SU-DHL-6 (cell line): ENCODE measurements around the gene FBXL16.

ENCODE experiments used
- H2AFZ ChIP-seq: fragments of 200-600 bp; sonication (generic); 2 replicates; pipeline ENCODE4 v1.6.1; 2014; ENCODE audit warnings: low read depth, mild to moderate bottlenecking, moderate library complexity, mixed read lengths, antibody characterized with exemption, low read length; ENCODE audit not compliant: severe bottlenecking
- H3F3A ChIP-seq: fragments of 200-600 bp; shearing (Covaris generic); 2 replicates; pipeline ENCODE4 v1.6.0; 2016; ENCODE audit warnings: antibody characterized with exemption, mild to moderate bottlenecking; ENCODE audit not compliant: insufficient read depth
- H3K27ac ChIP-seq: fragments of 200-600 bp; sonication (generic); 2 replicates; pipeline ENCODE4 v1.5.1; 2016; ENCODE audit warnings: low read depth, mild to moderate bottlenecking, low read length, moderate library complexity, mixed read lengths
- H3K27me3 ChIP-seq: fragments of 200-600 bp; sonication (generic), shearing (Covaris generic); 2 replicates; pipeline ENCODE4 v1.6.0; 2014; ENCODE audit warnings: mild to moderate bottlenecking, low read length
- H3K36me3 ChIP-seq: fragments of 200-600 bp; sonication (generic); 2 replicates; pipeline ENCODE4 v1.6.1; 2014; ENCODE audit warnings: mild to moderate bottlenecking, low read length, mixed read lengths
- H3K4me2 ChIP-seq: fragments of 300-600, 200-600 bp; shearing (Covaris generic), sonication (generic); 2 replicates; pipeline ENCODE4 v1.6.0; 2014; ENCODE audit warnings: low read length, low read depth, mild to moderate bottlenecking; ENCODE audit not compliant: poor library complexity, severe bottlenecking
- H3K4me3 ChIP-seq: fragments of 200-600 bp; sonication (generic); 2 replicates; pipeline ENCODE4 v1.5.1; 2014; ENCODE audit warnings: antibody characterized with exemption, low read length, mild to moderate bottlenecking, mixed read lengths; ENCODE audit not compliant: insufficient read depth, poor library complexity, severe bottlenecking
- H3K79me2 ChIP-seq: fragments of 200-600 bp; sonication (generic); 2 replicates; pipeline ENCODE4 v1.6.1; 2014; ENCODE audit warnings: mild to moderate bottlenecking, low read length, moderate library complexity; ENCODE audit not compliant: insufficient read depth
- H3K9ac ChIP-seq: fragments of 200-600 bp; sonication (generic); 2 replicates; pipeline ENCODE4 v1.7.0; 2014; ENCODE audit warnings: mild to moderate bottlenecking, low read length
- H3K9me2 ChIP-seq: fragments of 200-600 bp; sonication (generic); replicated peaks from 2 replicates; pipeline ENCODE4 v1.6.1; 2014; ENCODE audit warnings: low read length; ENCODE audit not compliant: insufficient read depth
- H3K9me3 ChIP-seq: fragments of 200-600 bp; sonication (generic); 2 replicates; pipeline ENCODE4 v1.6.1; 2014; ENCODE audit warnings: low read length, mixed read lengths; ENCODE audit not compliant: insufficient read depth
- H4K20me1 ChIP-seq: fragments of 200-600 bp; sonication (generic); 2 replicates; pipeline ENCODE4 v1.6.1; 2014; ENCODE audit warnings: low read depth, mild to moderate bottlenecking, antibody characterized with exemption, low read length, moderate library complexity, mixed read lengths
- CTCF ChIP-seq: fragments of 200-600 bp; sonication (generic); IDR thresholded peaks from one replicate; pipeline ENCODE4 v1.5.1; 2017; ENCODE audit warnings: antibody characterized with exemption, mild to moderate bottlenecking, low read length, moderate library complexity; ENCODE audit not compliant: insufficient read depth, poor library complexity, severe bottlenecking
- EZH2phosphoT487 ChIP-seq: fragments of 200-600 bp; sonication (generic), shearing (Covaris generic); conservative IDR thresholded peaks from 2 replicates; pipeline ENCODE4 v1.6.1; 2018; ENCODE audit warnings: mild to moderate bottlenecking, antibody characterized with exemption, low read length, moderate library complexity, mixed read lengths

Gene FBXL16

GRCh38 chr16:716200-716568 is 10.6 kb upstream of the FBXL16 start:
- H3F3A ChIP-seq: 0 out of 2 replicates have a peak, but pooled peaks cover 3% of the 10 kb centered on the region
- no peaks in the 10 kb centered on the region for H3K36me3 ChIP-seq
- no peaks in the 10 kb centered on the region for H4K20me1 ChIP-seq
- H3K4me2 ChIP-seq: no peak overlapping the region
- no peaks in the 10 kb centered on the region for H3K9me2 ChIP-seq
- no peaks in the 10 kb centered on the region for H3K27me3 ChIP-seq
- H3K9me3 ChIP-seq: no peaks in the 10 kb centered on the region
- no peak overlapping the region for H2AFZ ChIP-seq
- H3K9ac ChIP-seq: no peak overlapping the region
- no peak overlapping the region for H3K27ac ChIP-seq
- no peaks in the 10 kb centered on the region for H3K79me2 ChIP-seq
- TF ChIP-seq EZH2phosphoT487 (no peak), CTCF (no peak)
- H3K4me3 ChIP-seq: no peak overlapping the region

- 0 out of 2 replicates have a peak, but pooled peaks cover 3% of the 10 kb centered on the region for H3F3A ChIP-seq
- H3K4me3 ChIP-seq: peak overlapping the region; percentile 36
- H3K9ac ChIP-seq: peak overlapping the region; percentile 35; the same call in 1 of the 2 replicates
- no peaks in the 10 kb centered on the region for H4K20me1 ChIP-seq
- H3K9me3 ChIP-seq: no peaks in the 10 kb centered on the region
- H2AFZ ChIP-seq: no peak overlapping the region
- no peak overlapping the region for H3K27ac ChIP-seq
- H3K4me2 ChIP-seq: peak overlapping the region; percentile 44
- TF ChIP-seq EZH2phosphoT487: no peak
- no peak for TF ChIP-seq CTCF
- H3K9me2 ChIP-seq: no peaks in the 10 kb centered on the region
- H3K27me3 ChIP-seq: no peaks in the 10 kb centered on the region
- H3K79me2 ChIP-seq: no peaks in the 10 kb centered on the region
- no peaks in the 10 kb centered on the region for H3K36me3 ChIP-seq
Measured at GRCh38 chr16:715477-716199, 10.0 kb upstream of the FBXL16 start.

DNA sequence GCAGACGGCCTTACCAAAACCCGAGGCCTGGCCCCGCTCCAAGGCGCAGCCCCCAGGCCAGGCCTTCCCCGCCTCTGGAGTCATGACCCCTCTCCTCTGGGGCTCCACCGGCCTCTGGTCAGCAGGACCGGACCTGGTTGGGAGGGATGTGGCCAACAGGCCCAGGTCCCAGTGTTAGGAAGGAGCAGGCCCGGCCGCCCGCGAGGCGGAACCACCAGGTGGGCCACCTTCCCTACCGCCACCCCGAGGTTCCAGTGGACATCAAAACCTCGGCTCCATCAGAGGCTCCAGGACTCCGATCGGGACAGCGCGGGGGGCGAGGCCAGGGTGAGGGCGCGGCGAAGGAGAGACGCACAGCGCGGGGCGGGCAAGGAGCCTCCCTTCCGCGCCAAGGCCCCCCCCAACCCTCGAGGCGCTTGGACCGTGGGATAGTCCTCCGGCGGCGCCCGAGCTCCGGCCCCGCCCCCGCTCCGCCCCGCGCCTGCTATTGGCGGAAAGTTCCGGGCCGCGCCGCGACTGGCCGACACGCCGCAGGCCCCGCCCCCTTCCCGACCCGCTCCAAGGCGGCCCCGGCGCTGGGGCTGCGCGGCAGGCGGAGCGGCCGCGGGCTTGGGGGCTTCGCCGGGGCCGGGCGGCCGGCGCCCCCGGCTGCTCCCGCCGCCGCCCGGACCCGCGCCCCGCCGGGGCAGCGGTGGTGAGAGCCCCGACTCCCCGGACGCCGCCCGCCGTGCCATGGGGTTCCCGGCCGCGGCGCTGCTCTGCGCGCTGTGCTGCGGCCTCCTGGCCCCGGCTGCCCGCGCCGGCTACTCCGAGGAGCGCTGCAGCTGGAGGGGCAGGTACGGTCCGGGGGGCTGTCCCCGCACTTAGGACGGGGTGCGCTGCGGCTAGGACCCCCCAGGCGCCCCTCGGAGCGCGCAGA is 9.2 kb upstream of the FBXL16 start, which contains the start of gene METRN:
Gene METRN, plus strand, starts transcription at position 561 of the 919 bp plus-strand sequence. Its CDS starts 172 bp downstream, at position 733.
- H3K4me3 ChIP-seq: peak within 1 kb of the TSS; percentile 36
- peak within 1 kb of the TSS; percentile 35; the same call in 1 of the 2 replicates for H3K9ac ChIP-seq
- H2AFZ ChIP-seq: no peak within 1 kb of the TSS

More for the DNA sequence above, 9.2 kb upstream of the FBXL16 start, which contains the start of gene METRN:
- Histone ChIP-seq H3K36me3 (no peaks in the 10 kb centered on the region), H4K20me1 (no peaks in the 10 kb centered on the region), H3K27me3 (no peaks in the 10 kb centered on the region), H3K79me2 (no peaks in the 10 kb centered on the region), H3K27ac (no peak within 1 kb of the TSS), H3F3A (no peaks in the 10 kb centered on the region), H3K4me2 (peak within 1 kb of the TSS; percentile 44), H3K9me2 (no peaks in the 10 kb centered on the region), H3K9me3 (no peaks in the 10 kb centered on the region)
- no peak for TF ChIP-seq CTCF
- TF ChIP-seq EZH2phosphoT487: no peak
